Activated CD8-positive, alpha-beta memory T cell treated with anti-CD3 and anti-CD28 coated beads, Interleukin-2, amount 50 U/mL, for 1 hour (primary cell): ENCODE results near the gene TRPM1.

Source experiments
- DNase-seq: peaks from one replicate; pipeline ENCODE4 v3.0.0-alpha.2; 2020; ENCODE audit errors: extremely low read depth

TRPM1 gene

GRCh38 chr15:31020542-31020941, 81.0 kb downstream of the TRPM1 start:
- DNase-seq: no peak

GRCh38 chr15:31019986-31020385, 81.5 kb downstream of the TRPM1 start:
- DNase-seq: no peak

GRCh38 chr15:31017311-31017710, 84.2 kb downstream of the TRPM1 start:
- no peak for DNase-seq

GRCh38 chr15:31016446-31016915, 85.0 kb downstream of the TRPM1 start:
- no peak for DNase-seq

GRCh38 chr15:31014608-31014925, 87.0 kb downstream of the TRPM1 start:
- DNase-seq: no peak

- DNase-seq: no peak
These were observed 87.5 kb downstream of the TRPM1 start for GRCh38 chr15:31013863-31014607.

GRCh38 chr15:31012455-31012854, 89.1 kb downstream of the TRPM1 start:
- DNase-seq: no peak

- DNase-seq: no peak
These were observed 91.5 kb downstream of the TRPM1 start for GRCh38 chr15:31010036-31010435.

GRCh38 chr15:31005660-31006059, 95.9 kb downstream of the TRPM1 start:
- DNase-seq: no peak

- DNase-seq: no peak
These were observed 97.2 kb downstream of the TRPM1 start for GRCh38 chr15:31004220-31004733.

GRCh38 chr15:31001702-31002101, 99.8 kb downstream of the TRPM1 start:
- DNase-seq: no peak

GRCh38 chr15:30999729-31000128, 101.8 kb downstream of the TRPM1 start:
- no peak for DNase-seq

- DNase-seq: no peak
These were observed 104.3 kb downstream of the TRPM1 start for GRCh38 chr15:30997270-30997669.

GRCh38 chr15:30992249-30992864, 109.2 kb downstream of the TRPM1 start:
- DNase-seq: no peak

GRCh38 chr15:30991255-30992235, 110.0 kb downstream of the TRPM1 start, which contains the start of gene MTMR10:
Gene MTMR10, minus strand, starts transcription at chr15:30991628. Its CDS starts 122 bp downstream, at chr15:30991506.
- DNase-seq: peak; percentile 9

GRCh38 chr15:30990446-30991254, 110.9 kb downstream of the TRPM1 start:
- no peak for DNase-seq

GRCh38 chr15:30990036-30990435, 111.5 kb downstream of the TRPM1 start:
- DNase-seq: no peak

GRCh38 chr15:30985081-30985531, 116.4 kb downstream of the TRPM1 start:
- DNase-seq: no peak

- no peak for DNase-seq
These were observed 117.0 kb downstream of the TRPM1 start for GRCh38 chr15:30984542-30984941.

GRCh38 chr15:30984118-30984517, 117.4 kb downstream of the TRPM1 start:
- DNase-seq: no peak

- no peak for DNase-seq
These were observed 122.1 kb downstream of the TRPM1 start for GRCh38 chr15:30979457-30979856.
